ENCODE data around the gene P2RY2. TPM values are rescaled to one million over a fixed set of nuclear protein-coding genes. Genes with fewer than 3 reads are reported as not detected.
A peak's percentile ranks its signal among the peaks of the same experiment; 100 is the strongest.

Gene P2RY2
- total and polyA plus RNA-seq, 2 donors (not counting 1 experiment from before 2014, with no cell fraction given), result 0.12 to 0.37 TPM

- DNase-seq, result no peak
- Histone ChIP-seq H3K27ac (ENCODE audit: low read length in 2 of 2) (peak overlapping the region in 1 of 2 donors; percentile 4), H3K36me3 (replicated peaks in 1 of 2; ENCODE audit: control extremely low read depth in 1 of 2, control insufficient read depth in 1 of 2, extremely low read depth in 1 of 2, insufficient read depth in 2 of 2, low read length in 1 of 2) (no peaks in the 10 kb centered on the region), H3K4me1 (ENCODE audit: control insufficient read depth in 2 of 2, insufficient read depth in 2 of 2, low read length in 2 of 2) (peaks cover 36 to 46% of the 10 kb centered on the region in 2 donors), H4K20me1 (ENCODE audit: control insufficient read depth, insufficient read depth, low read length, poor library complexity, severe bottlenecking) (no peaks in the 10 kb centered on the region), H3K4me2 (replicated peaks; ENCODE audit: low read depth, low read length, poor library complexity, severe bottlenecking) (peak overlapping the region; percentile 56), H3K9ac (ENCODE audit: low read length) (no peak overlapping the region), H2AFZ (ENCODE audit: insufficient read depth, low read depth, low read length, poor library complexity, severe bottlenecking) (peak overlapping the region; percentile 64), H3K27me3 (replicated peaks in 1 of 4; ENCODE audit: control extremely low read depth in 1 of 4, control insufficient read depth in 3 of 4, insufficient read depth in 4 of 4, low read length in 3 of 4) (no peaks in the 10 kb centered on the region), H3K4me3 (ENCODE audit: control extremely low read depth in 1 of 5, extremely low read depth in 1 of 5, insufficient read depth in 1 of 5, low read depth in 2 of 5, low read length in 4 of 5) (no peak overlapping the region), H3K9me3 (ENCODE audit: control extremely low read depth in 1 of 3, control insufficient read depth in 2 of 3, insufficient read depth in 1 of 3, low read length in 2 of 3) (no peaks in the 10 kb centered on the region), H3K79me2 (ENCODE audit: control insufficient read depth, insufficient read depth, low read length) (peaks cover 49% of the 10 kb centered on the region)
- CTCF ChIA-PET, result interaction anchor here (0.5 to 9.6 kb wide), 22 partner anchors 10 to 478 kb away, joined by 3 to 271 read pairs (median 11); partner anchors contain the start of gene FCHSD2
- peaks cover 47% of the 10 kb centered on the region for H3K4me1 Mint-ChIP-seq
- no peak for TF ChIP-seq CTCF (IDR thresholded peaks at IDR 0.05)
- TF ChIP-seq EZH2 (IDR thresholded peaks at IDR 0.05; ENCODE audit: borderline replicate concordance, insufficient read depth, low read depth, low read length, poor library complexity, severe bottlenecking), result no peak
- H3K27ac Mint-ChIP-seq, result peak overlapping the region; percentile 83
- peak; percentile 25 for ATAC-seq (ENCODE audit: low read depth)
- WGBS (ENCODE audit: insufficient coverage), result 70% methylated on average over 5 of the region's 5 CpGs
- POLR2A ChIA-PET, result interaction anchor here (0.6 to 4.4 kb wide), 8 partner anchors 12 to 344 kb away, joined by 3 to 62 read pairs (median 6); partner anchors contain the start of gene FCHSD2
- no peaks in the 10 kb centered on the region for H3K27me3 Mint-ChIP-seq
- no peaks in the 10 kb centered on the region for H3K9me3 Mint-ChIP-seq (ENCODE audit: insufficient read depth)
- peak overlapping the region; percentile 46 for H3K4me3 Mint-ChIP-seq
- intact Hi-C loops (cut with micrococcal nuclease), result loop anchor here (5.0 to 10.0 kb wide), 3 partner anchors 52 to 439 kb away; no protein-coding TSS in a partner anchor
Measured at GRCh38 chr11:73176145-73176873, 41.8 kb upstream of the P2RY2 start.

DNA sequence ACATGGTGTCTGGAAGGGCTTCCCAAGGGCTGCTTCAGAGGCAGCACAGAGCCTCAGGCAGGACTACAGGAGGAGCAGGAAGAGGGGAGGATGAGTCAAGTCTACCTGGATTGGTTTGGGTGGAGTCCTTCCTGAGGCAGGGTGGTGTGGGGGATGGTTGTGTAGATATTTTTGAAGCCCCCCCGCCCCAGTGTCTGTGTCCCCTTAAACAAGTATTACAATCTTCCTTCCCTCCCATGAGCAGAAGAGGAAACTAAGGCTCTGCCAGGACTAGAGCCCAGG, 41.3 kb upstream of the P2RY2 start:
- ChIA-PET POLR2A (interaction anchor here (1.1 to 4.4 kb wide), 6 partner anchors 13 to 345 kb away, joined by 3 to 62 read pairs (median 14); partner anchors contain the start of gene FCHSD2), CTCF (interaction anchor here (0.7 to 9.6 kb wide), 28 partner anchors 10 to 454 kb away, joined by 3 to 271 read pairs (median 12); partner anchors contain the start of genes FCHSD2 and STARD10)
- Histone ChIP-seq H3K4me2 (replicated peaks; ENCODE audit: low read depth, low read length, poor library complexity, severe bottlenecking) (peak overlapping the region; percentile 56), H3K36me3 (replicated peaks in 1 of 2; ENCODE audit: control extremely low read depth in 1 of 2, control insufficient read depth in 1 of 2, extremely low read depth in 1 of 2, insufficient read depth in 2 of 2, low read length in 1 of 2) (no peaks in the 10 kb centered on the region), H3K27me3 (replicated peaks in 1 of 4; ENCODE audit: control extremely low read depth in 1 of 4, control insufficient read depth in 3 of 4, insufficient read depth in 4 of 4, low read length in 3 of 4) (no peaks in the 10 kb centered on the region), H3K79me2 (ENCODE audit: control insufficient read depth, insufficient read depth, low read length) (peaks cover 47% of the 10 kb centered on the region), H3K4me3 (ENCODE audit: control extremely low read depth in 1 of 5, extremely low read depth in 1 of 5, insufficient read depth in 1 of 5, low read depth in 2 of 5, low read length in 4 of 5) (no peak overlapping the region), H3K9ac (ENCODE audit: low read length) (no peak overlapping the region), H2AFZ (ENCODE audit: insufficient read depth, low read depth, low read length, poor library complexity, severe bottlenecking) (peak overlapping the region; percentile 64), H3K9me3 (ENCODE audit: control extremely low read depth in 1 of 3, control insufficient read depth in 2 of 3, insufficient read depth in 1 of 3, low read length in 2 of 3) (no peaks in the 10 kb centered on the region), H3K27ac (ENCODE audit: low read length in 2 of 2) (no peak overlapping the region), H3K4me1 (ENCODE audit: control insufficient read depth in 2 of 2, insufficient read depth in 2 of 2, low read length in 2 of 2) (peaks cover 32 to 46% of the 10 kb centered on the region in 2 donors), H4K20me1 (ENCODE audit: control insufficient read depth, insufficient read depth, low read length, poor library complexity, severe bottlenecking) (no peaks in the 10 kb centered on the region)
- no peaks in the 10 kb centered on the region for H3K27me3 Mint-ChIP-seq
- TF ChIP-seq EZH2 (IDR thresholded peaks at IDR 0.05; ENCODE audit: borderline replicate concordance, insufficient read depth, low read depth, low read length, poor library complexity, severe bottlenecking), result no peak
- no peak for TF ChIP-seq CTCF (IDR thresholded peaks at IDR 0.05)
- intact Hi-C loops (cut with micrococcal nuclease), result loop anchor here (5.0 to 10.0 kb wide), 3 partner anchors 52 to 440 kb away; no protein-coding TSS in a partner anchor
- H3K9me3 Mint-ChIP-seq (ENCODE audit: insufficient read depth), result no peaks in the 10 kb centered on the region
- no CpG with 5 or more reads among the region's 1 CpG for WGBS (ENCODE audit: insufficient coverage)
- DNase-seq, result no peak
- ATAC-seq (ENCODE audit: low read depth), result no peak
- H3K4me1 Mint-ChIP-seq, result peaks cover 42% of the 10 kb centered on the region
- peak overlapping the region; percentile 83 for H3K27ac Mint-ChIP-seq
- peak overlapping the region; percentile 46 for H3K4me3 Mint-ChIP-seq

Measured in B cell (primary cell).